Osteocyte (in vitro differentiated cells): Measurements from ENCODE around the gene RBP3. TPM values are rescaled to one million over a fixed set of nuclear protein-coding genes. Genes with fewer than 3 reads are reported as not detected.

Experiments
- DNase-seq: peaks from one replicate; pipeline ENCODE4 v3.0.0; 2021; ENCODE audit warnings: mixed read lengths; ENCODE audit not compliant: unreplicated experiment; ENCODE audit errors: extremely low spot score
- H3K27ac Mint-ChIP-seq: one replicate; pipeline ENCODE4 v1.8.0; 2021; ENCODE audit warnings: mild to moderate bottlenecking, mixed read lengths; ENCODE audit not compliant: unreplicated experiment
- H3K27me3 Mint-ChIP-seq: one replicate; pipeline ENCODE4 v1.8.0; 2021; ENCODE audit warnings: mixed read lengths; ENCODE audit not compliant: unreplicated experiment
- H3K36me3 Mint-ChIP-seq: one replicate; pipeline ENCODE4 v1.8.0; 2021; ENCODE audit warnings: mixed read lengths; ENCODE audit not compliant: unreplicated experiment
- H3K4me1 Mint-ChIP-seq: one replicate; pipeline ENCODE4 v1.8.0; 2021; ENCODE audit warnings: mixed read lengths; ENCODE audit not compliant: unreplicated experiment
- H3K4me3 Mint-ChIP-seq: one replicate; pipeline ENCODE4 v1.8.0; 2021; ENCODE audit warnings: mild to moderate bottlenecking, moderate library complexity, mixed read lengths; ENCODE audit not compliant: unreplicated experiment
- H3K9me3 Mint-ChIP-seq: one replicate; pipeline ENCODE4 v1.8.0; 2021; ENCODE audit warnings: mixed read lengths; ENCODE audit not compliant: unreplicated experiment
- CTCF ChIP-seq: fragments of 200-600 bp; sonication (generic); IDR thresholded peaks from 2 replicates; pipeline ENCODE4 v1.5.0; 2021; ENCODE audit warnings: antibody characterized with exemption, mild to moderate bottlenecking, moderate library complexity
- total RNA-seq: library from RNA; stranded (reverse); gene quantifications from 2 replicates; pipeline ENCODE4 v1.2.1, GENCODE V29; 2021

RBP3 gene
- total RNA-seq, 1 donor from 2014 or later: not detected

- Mint-ChIP-seq H3K36me3 (no peaks in the 10 kb centered on the region), H3K27me3 (peaks cover 32% of the 10 kb centered on the region), H3K9me3 (no peaks in the 10 kb centered on the region), H3K4me3 (no peak overlapping the region), H3K27ac (no peak overlapping the region), H3K4me1 (no peaks in the 10 kb centered on the region)
- no peak for TF ChIP-seq CTCF
- DNase-seq: no peak
Observed at GRCh38 chr10:47332371-47332770, 15.8 kb upstream of the RBP3 start.

- H3K9me3 Mint-ChIP-seq: no peaks in the 10 kb centered on the region
- no peak overlapping the region for H3K4me3 Mint-ChIP-seq
- H3K4me1 Mint-ChIP-seq: no peaks in the 10 kb centered on the region
- no peak overlapping the region for H3K27ac Mint-ChIP-seq
- no peak for TF ChIP-seq CTCF
- no peak for DNase-seq
- H3K36me3 Mint-ChIP-seq: no peaks in the 10 kb centered on the region
- peaks cover 36% of the 10 kb centered on the region for H3K27me3 Mint-ChIP-seq
Observed at GRCh38 chr10:47332946-47333345, 15.2 kb upstream of the RBP3 start.

- DNase-seq: no peak
- no peak for TF ChIP-seq CTCF
- Mint-ChIP-seq H3K4me3 (no peak overlapping the region), H3K36me3 (no peaks in the 10 kb centered on the region), H3K27ac (no peak overlapping the region), H3K4me1 (no peaks in the 10 kb centered on the region), H3K9me3 (no peaks in the 10 kb centered on the region), H3K27me3 (peaks cover 40% of the 10 kb centered on the region)
Observed at GRCh38 chr10:47333532-47333931, 14.6 kb upstream of the RBP3 start.

- no peak overlapping the region for H3K4me3 Mint-ChIP-seq
- peaks cover 47% of the 10 kb centered on the region for H3K27me3 Mint-ChIP-seq
- no peak overlapping the region for H3K27ac Mint-ChIP-seq
- DNase-seq: no peak
- TF ChIP-seq CTCF: no peak
- no peaks in the 10 kb centered on the region for H3K9me3 Mint-ChIP-seq
- no peaks in the 10 kb centered on the region for H3K36me3 Mint-ChIP-seq
- no peaks in the 10 kb centered on the region for H3K4me1 Mint-ChIP-seq
Observed at GRCh38 chr10:47334466-47335295, 13.5 kb upstream of the RBP3 start.

GRCh38 chr10:47335906-47336305 lies 12.3 kb upstream of the RBP3 start:
- H3K9me3 Mint-ChIP-seq: no peaks in the 10 kb centered on the region
- TF ChIP-seq CTCF: no peak
- no peaks in the 10 kb centered on the region for H3K4me1 Mint-ChIP-seq
- no peak overlapping the region for H3K4me3 Mint-ChIP-seq
- no peak for DNase-seq
- peaks cover 58% of the 10 kb centered on the region for H3K27me3 Mint-ChIP-seq
- H3K27ac Mint-ChIP-seq: no peak overlapping the region
- no peaks in the 10 kb centered on the region for H3K36me3 Mint-ChIP-seq
